SKM-1 treated with dmso at 0.1 percent for 144 hours (cell line): Measurements from ENCODE around the gene RRP8.

Source experiments
- DNase-seq: peaks from one replicate; lab custom pipeline; 2025; ENCODE audit not compliant: unreplicated experiment; lab: John Stamatoyannopoulos, UW

Gene RRP8

DNA sequence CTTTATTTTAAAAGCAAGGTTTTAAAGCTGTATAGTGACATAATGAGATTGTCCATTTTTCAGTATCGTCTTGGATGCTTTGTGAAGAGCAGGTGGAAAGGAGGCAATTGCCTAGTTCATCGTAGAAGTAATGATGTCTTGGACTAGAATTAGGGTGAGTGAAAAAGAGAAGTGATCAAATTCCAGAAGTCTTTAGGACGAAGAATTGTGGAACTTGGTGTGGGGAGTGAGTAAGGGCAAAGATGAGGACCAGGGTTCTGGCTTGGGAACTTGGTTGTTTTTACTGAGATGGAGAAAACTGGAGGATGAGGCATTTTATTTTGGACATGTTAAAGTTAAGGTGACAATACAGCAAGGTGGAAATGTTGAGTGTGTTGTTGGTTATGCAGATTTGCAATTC is 1.4 kb upstream of the RRP8 start:
- no peak for DNase-seq

DNA sequence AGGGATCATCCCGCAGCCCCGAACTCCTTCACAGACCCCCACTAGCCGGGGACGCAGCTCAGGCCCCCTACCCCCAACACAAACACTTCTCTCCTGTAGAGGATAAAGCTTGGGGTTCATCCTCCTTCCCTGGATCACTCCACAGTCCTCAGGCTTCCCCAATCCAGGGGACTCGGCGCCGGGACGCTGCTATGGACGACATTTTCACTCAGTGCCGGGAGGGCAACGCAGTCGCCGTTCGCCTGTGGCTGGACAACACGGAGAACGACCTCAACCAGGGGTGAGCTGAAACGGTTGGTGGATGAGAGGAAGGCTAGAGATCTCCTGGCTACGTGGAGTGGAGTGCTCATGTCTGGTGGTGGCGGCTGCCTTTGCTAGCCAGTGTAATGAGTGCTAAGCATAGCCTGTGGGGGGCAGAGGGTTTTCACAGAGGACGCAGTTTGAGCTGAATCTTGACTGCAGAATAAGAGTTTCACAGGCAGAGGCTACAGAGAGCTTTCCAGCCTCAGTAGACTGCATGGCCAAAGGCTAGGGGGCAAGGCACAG is 738 bp upstream of the RRP8 start:
- DNase-seq: peak; percentile 40

DNA sequence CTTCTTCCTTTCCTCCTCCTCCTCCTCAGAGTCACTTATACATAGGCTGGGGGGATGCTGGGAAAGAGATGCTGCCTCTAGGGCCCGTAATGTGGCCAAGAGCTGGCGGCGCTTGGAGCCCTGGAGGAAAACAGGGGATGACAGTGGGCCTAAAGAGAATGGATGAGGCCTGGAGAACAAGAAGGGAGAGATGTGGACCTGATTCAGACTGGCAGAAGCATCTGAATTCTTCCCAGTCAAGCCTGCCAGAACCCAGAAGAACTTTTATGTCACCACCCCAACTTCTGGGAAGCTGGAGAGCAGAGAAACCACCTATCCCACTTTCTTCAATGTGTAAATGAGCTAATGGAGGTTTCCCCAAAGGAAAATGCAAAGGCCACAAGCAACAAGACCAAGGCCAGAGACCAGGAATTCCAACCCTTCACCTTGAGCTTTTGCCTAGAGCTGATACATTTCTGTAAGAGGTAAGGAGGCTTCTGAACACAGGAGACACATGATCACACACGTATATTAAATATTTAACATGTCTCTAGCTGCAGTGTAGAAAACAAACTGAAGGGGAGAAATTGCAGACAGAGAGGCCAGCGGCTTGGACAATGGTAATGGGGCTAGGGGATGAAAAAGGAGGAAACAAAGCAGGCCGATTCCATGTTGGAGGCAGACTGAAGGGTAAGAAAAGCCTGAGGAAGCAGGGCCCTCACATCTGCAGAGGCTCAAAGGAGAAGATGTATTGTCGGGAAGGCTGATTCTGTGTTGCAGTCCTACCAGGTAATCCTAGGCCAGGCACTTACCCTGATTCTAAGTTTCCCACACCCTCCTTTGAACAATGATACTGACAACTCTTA is 1.1 kb downstream of the RRP8 start:
- DNase-seq: no peak

DNA sequence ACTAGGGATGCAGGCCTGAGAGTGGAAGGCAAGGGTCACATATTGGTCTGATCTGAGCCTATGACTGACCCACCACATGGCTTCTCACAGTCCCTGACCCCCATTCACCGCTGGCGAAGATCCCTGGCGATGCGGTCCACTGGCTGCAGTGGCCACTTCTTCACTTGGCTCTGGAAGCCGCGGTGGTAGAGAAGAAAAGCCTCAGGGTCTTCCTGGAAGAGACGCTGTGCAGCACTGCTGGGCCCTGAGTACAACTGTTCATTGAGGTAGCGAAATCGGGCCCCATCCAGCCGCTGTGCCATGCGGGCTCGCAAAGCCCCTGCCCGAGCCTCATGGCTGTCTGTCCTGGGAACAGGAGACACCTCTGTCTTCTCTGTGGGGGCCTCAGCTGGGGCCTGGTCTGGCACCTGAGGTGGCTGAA is 2.4 kb downstream of the RRP8 start:
- DNase-seq: no peak

DNA sequence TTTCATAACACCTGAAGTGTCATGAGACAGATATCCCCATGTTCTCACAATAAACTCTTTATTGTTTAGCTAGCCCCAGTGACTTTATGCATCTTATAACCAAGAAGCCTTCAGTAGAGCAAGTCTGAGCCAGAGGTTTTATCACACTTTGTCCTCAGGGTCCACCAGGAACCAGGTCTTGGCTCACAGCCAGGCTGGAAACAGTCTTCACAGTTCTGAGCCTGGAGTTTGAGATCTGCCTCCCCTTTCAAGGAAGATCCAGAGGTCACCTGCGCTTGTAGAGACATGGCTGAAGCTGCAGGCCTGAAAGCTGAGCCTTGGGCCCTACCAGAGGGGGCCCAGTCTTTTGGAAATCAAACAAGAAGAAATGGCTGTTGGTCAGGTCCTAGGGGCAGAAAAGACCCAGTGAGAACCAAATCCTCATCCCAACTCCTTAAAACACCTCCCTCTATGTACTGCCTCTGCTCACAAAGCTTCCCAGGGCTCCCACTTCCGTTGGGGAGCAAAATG is 3.5 kb downstream of the RRP8 start:
- DNase-seq: no peak

DNA sequence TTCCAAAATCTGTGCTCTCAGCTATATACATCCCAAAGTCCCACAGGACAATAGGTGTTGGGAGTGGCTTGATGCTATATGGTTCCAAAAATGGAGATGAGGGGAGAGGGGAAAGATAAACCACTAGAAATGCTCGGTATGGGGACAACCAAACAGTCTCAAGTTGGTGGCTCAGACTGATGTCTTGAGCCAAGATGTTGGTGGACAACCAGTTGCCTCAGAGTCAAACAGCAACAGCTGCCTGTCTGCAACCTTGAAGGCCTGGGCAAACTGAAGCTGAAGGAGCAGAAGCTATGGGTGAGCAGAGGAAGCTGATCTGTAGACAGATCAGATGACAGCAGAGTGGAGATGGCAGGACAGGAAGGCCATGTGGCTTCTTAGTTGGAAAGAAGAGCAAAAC is 4.0 kb downstream of the RRP8 start:
- no peak for DNase-seq

DNA sequence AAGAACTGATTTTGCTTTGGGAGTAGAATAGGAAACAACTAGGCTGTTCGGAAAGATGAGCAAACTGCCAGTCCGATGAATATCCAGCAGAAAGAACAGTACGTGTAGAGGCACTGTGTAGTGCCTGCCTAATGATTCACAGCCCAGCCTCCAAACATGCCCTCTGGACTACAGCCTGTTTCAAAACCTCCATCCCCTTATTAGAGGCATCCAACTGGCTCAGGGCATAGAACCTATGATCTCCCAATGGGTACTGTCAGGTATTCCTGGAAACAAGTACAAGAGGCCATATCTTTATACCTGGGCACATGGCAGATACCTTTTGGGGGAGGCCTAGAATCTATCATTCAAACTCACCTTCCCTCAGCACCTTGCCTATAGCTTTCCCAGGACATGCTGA is 4.9 kb downstream of the RRP8 start:
- DNase-seq: no peak

DNA sequence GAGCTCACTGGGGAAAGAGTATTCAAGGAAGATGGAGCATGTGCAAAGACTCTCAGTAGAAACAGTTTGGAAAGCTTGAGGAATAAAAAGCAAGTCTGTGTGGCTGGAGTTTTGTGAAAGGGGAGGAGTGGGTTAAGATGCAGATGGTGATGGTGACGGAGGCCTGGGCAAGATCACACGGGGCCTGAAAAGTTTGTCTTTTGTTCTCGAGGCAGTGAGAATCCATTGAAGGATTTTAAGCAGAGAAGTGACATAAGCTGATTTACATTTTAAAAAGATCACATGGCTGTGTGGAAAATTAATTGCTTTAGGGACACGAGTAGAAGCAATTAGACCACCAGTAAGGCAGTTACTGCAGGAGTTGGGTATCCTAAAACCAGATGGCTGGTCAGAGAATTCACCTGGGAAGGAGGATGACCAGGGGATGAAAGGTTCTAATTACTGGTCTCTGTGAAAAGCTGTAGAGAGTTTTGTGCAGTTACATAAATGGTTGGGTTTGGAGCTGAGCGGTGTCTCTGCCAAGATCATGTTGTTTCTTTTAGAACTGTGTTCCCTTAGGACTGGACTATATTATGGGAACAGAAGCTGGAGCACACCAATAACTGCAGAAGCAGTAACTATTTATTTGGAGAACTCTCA is 7.1 kb downstream of the RRP8 start:
- no peak for DNase-seq

DNA sequence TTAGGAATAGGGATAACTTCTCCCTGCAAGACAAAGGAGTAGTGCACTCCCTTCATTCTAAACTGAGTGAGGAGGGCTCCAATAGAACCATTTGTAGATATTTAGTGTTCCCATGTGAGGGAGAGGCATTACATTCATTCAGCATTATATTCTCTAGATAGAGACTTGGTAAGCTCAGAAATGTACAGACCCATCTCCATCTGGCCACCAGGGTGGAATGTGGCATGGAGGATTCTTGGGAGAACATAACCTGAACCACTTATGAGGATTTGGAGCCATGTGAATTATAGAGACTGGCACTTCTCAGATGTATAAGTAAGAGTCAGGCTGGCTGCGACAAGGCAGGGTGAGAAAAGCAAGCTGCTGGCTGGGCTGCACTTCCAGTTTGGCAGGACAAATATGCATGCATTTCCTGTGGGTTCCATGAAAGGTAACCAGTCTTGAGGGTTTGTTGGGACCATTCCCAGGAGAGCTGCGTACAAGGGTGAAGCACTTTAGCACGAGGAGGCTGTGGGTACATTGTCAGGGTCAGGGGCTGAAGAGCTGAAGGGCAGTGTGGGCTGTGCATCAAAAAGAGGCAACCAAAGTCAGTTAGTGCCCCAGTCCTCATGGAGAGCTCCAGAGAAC is 9.2 kb downstream of the RRP8 start:
- DNase-seq: no peak

DNA sequence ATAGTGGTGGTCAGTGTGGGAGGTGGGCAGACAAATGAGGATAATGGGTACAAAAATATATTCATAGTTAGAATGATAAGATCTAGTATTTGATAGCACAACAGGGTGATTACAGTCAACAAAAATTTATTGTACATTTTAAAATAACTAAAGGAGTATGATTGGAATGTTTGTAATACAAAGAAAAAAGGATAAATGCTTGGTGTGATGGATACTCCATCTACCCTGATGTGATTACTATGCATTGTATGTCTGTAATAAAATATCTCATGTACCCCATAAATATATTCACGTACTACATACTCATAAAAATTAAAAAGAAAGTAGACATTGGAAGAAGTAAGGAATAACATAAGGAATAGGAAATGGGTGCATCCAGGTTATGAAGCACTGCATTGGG is 15.4 kb downstream of the RRP8 start:
- no peak for DNase-seq

DNA sequence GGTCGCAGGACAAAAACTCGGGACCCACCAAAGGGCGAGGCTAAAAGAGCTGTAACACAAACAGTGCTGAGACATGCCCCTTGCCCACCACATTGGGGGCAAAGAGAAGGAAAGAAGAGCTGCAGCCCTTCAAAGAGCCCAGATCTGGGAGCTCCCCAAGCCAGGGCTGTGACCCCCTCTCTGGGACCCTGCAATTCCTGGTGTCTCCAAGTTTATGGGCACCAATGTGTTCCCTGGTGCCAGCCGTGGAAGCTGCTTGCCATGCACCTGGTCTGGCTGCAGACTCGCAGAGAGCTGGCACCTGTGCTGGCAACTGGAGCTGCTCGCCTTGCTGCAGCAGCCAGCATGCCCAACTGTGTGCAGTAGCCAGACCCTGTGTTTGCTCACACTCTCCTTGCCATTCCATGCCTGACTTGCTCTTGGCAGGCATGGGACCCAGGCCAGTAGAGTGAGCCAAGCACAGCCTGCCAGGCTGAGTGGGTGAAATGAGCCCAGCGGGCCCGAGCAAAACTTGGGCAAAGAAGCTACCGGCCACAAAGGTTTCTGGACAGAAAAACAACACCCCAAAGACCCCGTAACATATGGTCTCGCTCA is 16.0 kb downstream of the RRP8 start:
- no peak for DNase-seq

DNA sequence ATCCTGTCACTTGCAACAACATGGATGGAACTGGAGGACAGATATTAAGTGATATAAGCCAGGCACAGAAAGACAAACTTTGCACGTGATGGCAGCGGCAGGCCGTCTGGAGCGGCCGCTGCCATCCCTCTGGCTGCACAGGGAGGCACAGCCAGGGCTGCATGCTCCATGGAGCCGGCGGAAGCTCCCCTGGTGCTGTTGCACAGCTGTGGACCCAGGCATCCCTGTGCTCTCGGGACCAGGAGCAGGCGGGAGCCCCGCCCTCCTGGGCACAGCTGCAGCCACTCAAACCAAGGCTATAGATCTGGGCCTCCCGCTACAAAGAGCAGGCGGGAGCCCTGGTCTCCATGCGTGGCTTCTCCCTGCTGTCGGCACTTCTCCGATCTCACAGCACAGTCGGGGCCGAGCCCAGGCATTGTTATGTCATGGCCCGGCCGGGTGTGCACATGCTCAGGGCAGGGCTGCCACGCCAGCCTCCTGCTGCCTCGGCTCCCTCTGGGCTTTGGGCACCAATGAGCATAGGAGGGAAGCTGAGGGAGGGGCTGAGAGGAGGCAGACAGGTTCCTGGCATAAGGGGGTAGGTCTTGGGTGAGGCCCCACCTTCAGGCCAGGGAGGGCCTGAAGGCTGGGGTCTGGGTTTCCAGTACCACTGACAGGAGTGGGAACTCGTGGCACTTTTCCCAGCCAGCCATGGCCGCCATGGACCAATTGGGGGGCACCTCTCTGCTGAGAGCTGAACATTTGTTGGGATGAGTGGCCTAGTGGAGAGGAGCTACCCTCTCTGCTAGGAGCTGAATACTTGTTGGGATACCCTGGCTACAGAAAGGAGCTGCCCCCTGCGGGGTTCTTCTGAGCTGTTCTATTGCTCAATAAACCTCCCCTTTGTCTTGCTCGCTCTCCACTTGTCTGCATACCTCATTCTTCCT is 16.7 kb downstream of the RRP8 start:
- no peak for DNase-seq

DNA sequence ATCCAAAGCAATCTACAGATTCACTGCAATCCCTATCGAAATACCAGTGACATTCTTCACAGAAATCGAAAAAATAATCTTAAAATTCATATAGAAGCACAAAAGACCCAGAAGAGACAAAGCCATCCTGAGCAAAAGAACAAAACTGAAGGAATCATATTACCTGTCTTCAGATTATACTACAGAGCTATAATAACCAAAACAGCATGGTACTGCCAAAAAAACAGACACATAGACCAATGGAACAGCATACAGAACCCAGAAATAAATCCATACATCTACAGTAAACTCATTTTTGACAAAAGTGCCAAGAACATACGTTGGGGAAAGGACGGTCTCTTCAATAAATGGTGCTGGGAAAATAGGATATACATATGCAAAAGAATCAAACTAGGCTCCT is 18.9 kb downstream of the RRP8 start:
- DNase-seq: no peak

DNA sequence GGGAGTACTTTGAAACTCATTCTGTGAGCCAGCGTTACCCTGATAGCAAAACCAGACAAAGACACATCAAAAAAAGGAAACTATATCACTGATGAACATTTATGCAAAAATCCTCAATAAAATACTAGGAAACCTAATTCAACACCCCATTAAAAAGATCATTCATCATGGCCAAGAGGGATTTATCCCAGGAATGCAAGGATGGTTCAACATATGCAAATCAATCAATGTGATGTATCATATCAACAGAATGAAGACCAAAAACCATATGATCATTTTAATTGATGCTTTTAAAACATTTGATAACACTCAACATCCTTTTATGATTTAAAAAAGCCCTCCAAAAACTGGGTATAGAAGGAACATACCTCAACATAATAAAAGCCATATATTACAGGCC is 19.8 kb downstream of the RRP8 start:
- no peak for DNase-seq

DNA sequence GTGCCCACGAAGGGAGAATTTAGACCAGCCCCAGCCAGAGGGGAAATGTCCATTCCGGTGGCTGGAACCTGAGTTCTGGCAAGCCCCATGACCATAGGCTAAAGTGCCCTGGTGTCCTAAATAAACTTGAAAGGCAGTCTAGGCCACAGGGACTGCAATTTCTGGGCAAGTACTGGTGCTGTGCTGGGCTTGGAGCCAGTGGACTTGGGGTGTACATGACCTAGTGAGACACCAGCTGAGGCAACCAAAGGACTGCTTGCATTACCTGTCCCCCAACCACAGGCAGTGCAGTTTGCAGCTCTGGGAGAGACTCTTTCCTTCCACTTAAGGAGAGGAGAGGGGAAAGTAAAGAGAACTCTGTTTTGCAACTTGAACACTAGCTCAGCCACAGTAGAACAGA is 23.7 kb downstream of the RRP8 start:
- DNase-seq: no peak

DNA sequence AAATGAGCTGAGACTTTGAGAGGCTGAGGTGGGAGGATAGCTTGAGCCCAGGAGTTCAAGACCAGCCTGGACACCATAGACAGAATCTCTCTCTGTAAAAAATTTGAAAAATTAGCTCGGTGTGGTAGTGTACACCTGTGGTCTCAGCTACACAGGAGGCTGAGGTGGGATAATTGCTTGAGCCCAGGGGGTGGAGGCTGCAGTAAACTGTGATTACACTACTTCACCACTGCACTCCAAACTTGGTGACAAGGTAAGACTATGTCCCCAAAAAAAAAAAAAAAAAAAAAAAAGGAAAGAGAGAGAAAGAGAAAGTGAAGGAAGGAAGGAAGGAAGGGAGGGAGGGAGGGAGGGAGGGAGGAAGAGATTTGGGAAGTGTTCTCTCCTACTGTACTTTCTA is 25.3 kb downstream of the RRP8 start:
- DNase-seq: no peak

DNA sequence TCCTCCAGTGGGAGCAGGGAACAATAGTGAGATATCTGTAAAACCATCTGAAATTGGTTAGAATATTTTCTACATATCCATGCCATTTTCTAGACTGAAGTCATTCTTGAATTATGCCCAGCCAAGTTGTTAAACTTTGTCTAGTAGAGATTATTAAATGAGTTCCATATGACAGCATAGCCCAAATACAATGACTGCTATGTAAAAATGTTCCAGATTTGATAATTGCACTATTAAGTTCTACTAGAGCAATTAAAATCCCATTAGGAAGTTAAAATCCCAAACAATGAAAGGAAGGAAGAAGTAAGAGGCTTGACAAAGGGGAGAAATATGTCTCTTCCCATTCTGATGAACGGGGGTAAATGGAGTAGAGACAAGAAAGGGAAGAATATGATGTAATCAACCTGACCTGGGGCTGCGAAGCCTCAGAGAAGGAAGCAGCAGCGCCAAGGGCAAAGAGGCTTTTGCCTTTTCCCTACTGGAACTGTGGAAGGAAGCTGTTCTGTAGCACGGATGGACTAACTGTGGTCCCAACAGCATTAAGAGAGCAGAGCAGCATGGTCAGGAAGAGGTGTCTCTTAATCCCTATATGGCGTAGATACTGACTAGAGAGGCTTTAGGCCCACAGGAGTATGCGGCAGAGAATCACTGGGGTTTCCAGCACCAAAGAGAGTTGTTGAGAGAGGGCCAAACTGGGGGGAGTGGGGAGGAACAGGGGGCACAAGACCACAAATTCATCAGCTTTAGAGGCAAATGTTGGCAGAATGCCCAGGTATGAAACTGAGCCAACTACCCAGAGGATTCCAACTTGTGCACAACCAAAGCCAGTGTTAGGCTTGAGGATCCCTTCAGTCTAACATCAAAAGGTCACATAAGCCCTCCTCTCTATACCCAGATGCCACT is 26.7 kb downstream of the RRP8 start:
- DNase-seq: peak; percentile 43

DNA sequence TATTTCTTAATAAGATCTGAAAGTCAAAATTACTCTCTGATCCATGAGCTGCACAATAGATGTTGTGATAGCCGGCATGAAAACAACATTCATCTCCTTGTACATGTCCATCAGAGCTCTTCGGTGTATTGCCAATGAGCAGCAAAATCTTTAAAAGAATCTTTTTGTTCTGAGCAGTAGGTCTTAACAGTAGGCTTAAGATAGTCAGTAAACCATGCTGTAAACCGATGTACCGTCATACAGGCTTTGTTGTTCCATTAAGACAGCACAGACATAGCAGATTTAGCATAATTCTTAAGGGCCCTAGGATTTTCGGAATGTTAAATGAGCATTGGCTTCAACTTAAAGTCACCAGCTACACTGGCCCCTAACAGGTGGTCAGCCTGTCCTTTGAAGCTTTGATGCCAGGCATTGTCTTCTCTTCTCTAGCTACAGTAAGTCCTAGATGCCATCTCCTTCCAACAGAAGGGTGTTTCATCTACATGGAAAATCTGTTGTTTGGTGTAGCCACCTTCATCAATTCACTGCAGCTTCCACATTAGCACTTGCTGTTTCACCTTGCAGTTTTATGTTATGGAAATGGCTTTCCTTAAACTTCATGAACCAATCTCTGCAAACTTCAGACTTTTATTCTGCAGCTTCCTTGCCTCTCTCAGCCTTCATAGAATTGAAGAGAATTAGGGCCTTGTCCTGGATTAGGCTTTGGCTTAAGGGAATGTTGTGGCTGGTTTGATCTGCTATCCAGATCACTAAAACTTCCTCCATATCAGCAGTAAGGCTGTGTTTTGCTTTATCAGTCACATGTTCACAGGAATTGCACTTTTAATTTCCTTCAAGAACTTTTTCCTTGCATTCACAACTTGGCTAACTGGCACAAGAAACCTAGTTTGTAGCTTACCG is 28.4 kb downstream of the RRP8 start:
- no peak for DNase-seq
